Measurements from ENCODE around the gene SESN2.
"Not testable (repeated sequence)": the region's sequence is repeated elsewhere in the genome, so short reads cannot be mapped to it uniquely, and the experiment has no call there.

Gene SESN2

DNA sequence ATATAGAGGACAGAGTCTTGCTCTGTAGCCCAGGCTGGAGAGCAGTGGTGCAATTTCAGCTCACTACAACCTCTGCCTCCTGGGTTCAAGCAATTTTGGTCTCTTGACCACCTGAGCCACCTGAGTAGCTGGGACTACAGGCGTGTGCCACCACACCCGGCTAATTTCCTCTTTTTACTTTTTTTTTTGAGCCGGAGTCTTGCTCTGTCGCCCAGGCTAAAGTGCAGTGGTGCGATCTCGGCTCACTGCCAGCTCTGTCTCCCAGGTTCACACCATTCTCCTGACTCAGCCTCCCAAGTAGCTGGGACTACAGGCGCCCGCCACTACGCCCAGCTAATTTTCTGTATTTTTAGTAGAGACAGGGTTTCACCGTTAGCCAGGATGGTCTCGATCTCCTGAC lies 68.1 kb downstream of the SESN2 start:
- DNase-seq (ENCODE audit: low read depth in 2 of 2), result not testable (repeated sequence)

DNA sequence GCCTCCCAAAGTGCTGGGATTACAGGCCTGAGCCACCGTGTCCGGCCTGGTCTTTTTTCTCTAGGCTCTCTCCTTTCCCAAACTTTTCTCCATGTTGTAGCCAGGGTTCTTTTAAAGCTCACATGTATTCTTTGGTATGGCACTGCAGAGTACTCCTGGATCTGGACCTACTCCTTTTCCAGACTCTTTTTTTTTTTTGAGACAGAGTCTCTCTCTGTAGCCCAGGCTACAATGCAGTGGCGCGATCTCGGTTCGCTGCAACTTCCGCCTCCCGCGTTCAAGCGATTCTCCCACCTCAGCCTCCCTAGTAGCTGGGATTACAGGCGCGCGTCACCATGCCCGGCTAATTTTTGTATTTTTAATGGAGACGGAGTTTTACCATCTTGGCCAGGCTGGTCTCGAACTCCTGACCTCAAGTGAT lies 68.9 kb downstream of the SESN2 start:
- DNase-seq (ENCODE audit: low read depth in 2 of 2), result no peak

DNA sequence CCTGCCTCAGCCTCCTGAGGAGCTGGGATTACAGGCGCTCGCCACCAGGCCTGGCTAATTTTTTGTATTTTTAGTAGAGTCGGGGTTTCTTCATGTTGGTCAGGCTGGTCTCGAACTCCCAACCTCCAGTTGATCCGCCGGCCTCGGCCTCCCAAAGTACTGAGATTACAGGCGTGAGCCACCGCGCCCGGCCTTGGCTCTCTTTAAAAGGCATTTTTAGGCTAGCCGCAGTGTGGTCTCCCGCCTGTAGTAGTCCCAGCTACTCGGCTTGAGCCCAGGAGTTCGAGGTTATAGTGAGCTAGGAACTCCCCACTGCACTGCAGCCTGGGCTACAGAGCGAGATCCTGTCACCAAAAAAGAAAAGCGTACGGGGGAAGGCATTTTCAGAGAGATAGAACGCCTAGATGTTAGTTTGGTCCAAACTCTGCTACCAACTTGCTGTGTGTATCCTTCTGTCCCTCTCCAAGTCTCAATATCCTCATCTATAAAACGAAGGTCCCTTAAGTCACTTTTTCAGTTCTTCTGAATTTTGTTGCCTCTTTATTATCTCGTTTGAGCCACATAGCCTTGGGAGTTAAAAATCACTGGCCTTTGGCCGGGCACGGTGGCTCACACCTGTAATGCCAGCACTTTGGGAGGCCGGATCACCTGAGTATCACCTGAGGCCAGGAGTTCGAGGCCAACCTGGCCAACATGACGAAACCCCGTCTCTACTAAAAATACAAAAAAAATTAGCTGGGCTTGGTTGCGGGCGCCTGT lies 70.3 kb downstream of the SESN2 start:
- peak; percentile 6 to 25 for DNase-seq (ENCODE audit: low read depth in 2 of 2)

All from stimulated activated CD8-positive, alpha-beta memory T cell treated with anti-CD3 and anti-CD28 coated beads, Interleukin-2, amount 100 ng/mL, for 48 hours (primary cell).